ENCODE results near the gene GRIK2.

Gene GRIK2

GRCh38 chr6:101435038-101435437 lies 41.5 kb downstream of the GRIK2 start:
- Histone ChIP-seq H3K9me3 (ENCODE audit: control insufficient read depth, insufficient read depth, low read length) (no peaks in the 10 kb centered on the region), H3K36me3 (ENCODE audit: control insufficient read depth, insufficient read depth, low read length) (no peaks in the 10 kb centered on the region), H3K4me3 (ENCODE audit: low read depth, low read length) (no peak overlapping the region), H3K4me1 (ENCODE audit: control insufficient read depth, insufficient read depth, low read length) (no peaks in the 10 kb centered on the region), H3K27me3 (ENCODE audit: control insufficient read depth, insufficient read depth, low read length) (no peaks in the 10 kb centered on the region), H3K9ac (ENCODE audit: low read depth, low read length) (no peak overlapping the region)

- H3K4me3 ChIP-seq (ENCODE audit: low read depth, low read length), result no peak overlapping the region
- no peaks in the 10 kb centered on the region for H3K9me3 ChIP-seq (ENCODE audit: control insufficient read depth, insufficient read depth, low read length)
- no peaks in the 10 kb centered on the region for H3K36me3 ChIP-seq (ENCODE audit: control insufficient read depth, insufficient read depth, low read length)
- no peaks in the 10 kb centered on the region for H3K4me1 ChIP-seq (ENCODE audit: control insufficient read depth, insufficient read depth, low read length)
- H3K9ac ChIP-seq (ENCODE audit: low read depth, low read length), result no peak overlapping the region
- H3K27me3 ChIP-seq (ENCODE audit: control insufficient read depth, insufficient read depth, low read length), result no peaks in the 10 kb centered on the region
These were observed 46.3 kb downstream of the GRIK2 start for GRCh38 chr6:101439790-101440189.

GRCh38 chr6:101443315-101443714 lies 49.8 kb downstream of the GRIK2 start:
- H3K9ac ChIP-seq (ENCODE audit: low read depth, low read length), result no peak overlapping the region
- H3K9me3 ChIP-seq (ENCODE audit: control insufficient read depth, insufficient read depth, low read length), result no peaks in the 10 kb centered on the region
- H3K36me3 ChIP-seq (ENCODE audit: control insufficient read depth, insufficient read depth, low read length), result no peaks in the 10 kb centered on the region
- no peaks in the 10 kb centered on the region for H3K4me1 ChIP-seq (ENCODE audit: control insufficient read depth, insufficient read depth, low read length)
- H3K4me3 ChIP-seq (ENCODE audit: low read depth, low read length), result no peak overlapping the region
- no peaks in the 10 kb centered on the region for H3K27me3 ChIP-seq (ENCODE audit: control insufficient read depth, insufficient read depth, low read length)

GRCh38 chr6:101444717-101445116 lies 51.2 kb downstream of the GRIK2 start:
- no peaks in the 10 kb centered on the region for H3K9me3 ChIP-seq (ENCODE audit: control insufficient read depth, insufficient read depth, low read length)
- H3K27me3 ChIP-seq (ENCODE audit: control insufficient read depth, insufficient read depth, low read length), result no peaks in the 10 kb centered on the region
- H3K4me3 ChIP-seq (ENCODE audit: low read depth, low read length), result no peak overlapping the region
- H3K4me1 ChIP-seq (ENCODE audit: control insufficient read depth, insufficient read depth, low read length), result no peaks in the 10 kb centered on the region
- H3K9ac ChIP-seq (ENCODE audit: low read depth, low read length), result no peak overlapping the region
- H3K36me3 ChIP-seq (ENCODE audit: control insufficient read depth, insufficient read depth, low read length), result no peaks in the 10 kb centered on the region

- no peaks in the 10 kb centered on the region for H3K36me3 ChIP-seq (ENCODE audit: control insufficient read depth, insufficient read depth, low read length)
- H3K9ac ChIP-seq (ENCODE audit: low read depth, low read length), result no peak overlapping the region
- H3K9me3 ChIP-seq (ENCODE audit: control insufficient read depth, insufficient read depth, low read length), result no peaks in the 10 kb centered on the region
- no peaks in the 10 kb centered on the region for H3K4me1 ChIP-seq (ENCODE audit: control insufficient read depth, insufficient read depth, low read length)
- H3K27me3 ChIP-seq (ENCODE audit: control insufficient read depth, insufficient read depth, low read length), result no peaks in the 10 kb centered on the region
- no peak overlapping the region for H3K4me3 ChIP-seq (ENCODE audit: low read depth, low read length)
These were observed 52.0 kb downstream of the GRIK2 start for GRCh38 chr6:101445527-101445926.

- H3K36me3 ChIP-seq (ENCODE audit: control insufficient read depth, insufficient read depth, low read length), result no peaks in the 10 kb centered on the region
- H3K9ac ChIP-seq (ENCODE audit: low read depth, low read length), result no peak overlapping the region
- no peaks in the 10 kb centered on the region for H3K4me1 ChIP-seq (ENCODE audit: control insufficient read depth, insufficient read depth, low read length)
- H3K9me3 ChIP-seq (ENCODE audit: control insufficient read depth, insufficient read depth, low read length), result no peaks in the 10 kb centered on the region
- no peaks in the 10 kb centered on the region for H3K27me3 ChIP-seq (ENCODE audit: control insufficient read depth, insufficient read depth, low read length)
- H3K4me3 ChIP-seq (ENCODE audit: low read depth, low read length), result no peak overlapping the region
These were observed 57.4 kb downstream of the GRIK2 start for GRCh38 chr6:101450901-101451300.

- H3K4me3 ChIP-seq (ENCODE audit: low read depth, low read length), result no peak overlapping the region
- H3K27me3 ChIP-seq (ENCODE audit: control insufficient read depth, insufficient read depth, low read length), result no peaks in the 10 kb centered on the region
- no peaks in the 10 kb centered on the region for H3K4me1 ChIP-seq (ENCODE audit: control insufficient read depth, insufficient read depth, low read length)
- no peaks in the 10 kb centered on the region for H3K9me3 ChIP-seq (ENCODE audit: control insufficient read depth, insufficient read depth, low read length)
- no peak overlapping the region for H3K9ac ChIP-seq (ENCODE audit: low read depth, low read length)
- no peaks in the 10 kb centered on the region for H3K36me3 ChIP-seq (ENCODE audit: control insufficient read depth, insufficient read depth, low read length)
These were observed 58.5 kb downstream of the GRIK2 start for GRCh38 chr6:101451981-101452380.

GRCh38 chr6:101453221-101453620 lies 59.7 kb downstream of the GRIK2 start:
- Histone ChIP-seq H3K4me3 (ENCODE audit: low read depth, low read length) (no peak overlapping the region), H3K9ac (ENCODE audit: low read depth, low read length) (no peak overlapping the region), H3K4me1 (ENCODE audit: control insufficient read depth, insufficient read depth, low read length) (no peaks in the 10 kb centered on the region), H3K27me3 (ENCODE audit: control insufficient read depth, insufficient read depth, low read length) (no peaks in the 10 kb centered on the region), H3K9me3 (ENCODE audit: control insufficient read depth, insufficient read depth, low read length) (no peaks in the 10 kb centered on the region), H3K36me3 (ENCODE audit: control insufficient read depth, insufficient read depth, low read length) (no peaks in the 10 kb centered on the region)

- no peaks in the 10 kb centered on the region for H3K9me3 ChIP-seq (ENCODE audit: control insufficient read depth, insufficient read depth, low read length)
- H3K4me3 ChIP-seq (ENCODE audit: low read depth, low read length), result no peak overlapping the region
- no peaks in the 10 kb centered on the region for H3K4me1 ChIP-seq (ENCODE audit: control insufficient read depth, insufficient read depth, low read length)
- no peaks in the 10 kb centered on the region for H3K27me3 ChIP-seq (ENCODE audit: control insufficient read depth, insufficient read depth, low read length)
- no peak overlapping the region for H3K9ac ChIP-seq (ENCODE audit: low read depth, low read length)
- H3K36me3 ChIP-seq (ENCODE audit: control insufficient read depth, insufficient read depth, low read length), result no peaks in the 10 kb centered on the region
These were observed 60.7 kb downstream of the GRIK2 start for GRCh38 chr6:101454106-101454676.

- Histone ChIP-seq H3K4me1 (ENCODE audit: control insufficient read depth, insufficient read depth, low read length) (no peaks in the 10 kb centered on the region), H3K36me3 (ENCODE audit: control insufficient read depth, insufficient read depth, low read length) (no peaks in the 10 kb centered on the region), H3K4me3 (ENCODE audit: low read depth, low read length) (no peak overlapping the region), H3K27me3 (ENCODE audit: control insufficient read depth, insufficient read depth, low read length) (no peaks in the 10 kb centered on the region), H3K9ac (ENCODE audit: low read depth, low read length) (no peak overlapping the region), H3K9me3 (ENCODE audit: control insufficient read depth, insufficient read depth, low read length) (no peaks in the 10 kb centered on the region)
These were observed 64.8 kb downstream of the GRIK2 start for GRCh38 chr6:101458336-101458735.

- Histone ChIP-seq H3K4me3 (ENCODE audit: low read depth, low read length) (no peak overlapping the region), H3K27me3 (ENCODE audit: control insufficient read depth, insufficient read depth, low read length) (no peaks in the 10 kb centered on the region), H3K36me3 (ENCODE audit: control insufficient read depth, insufficient read depth, low read length) (no peaks in the 10 kb centered on the region), H3K4me1 (ENCODE audit: control insufficient read depth, insufficient read depth, low read length) (no peaks in the 10 kb centered on the region), H3K9me3 (ENCODE audit: control insufficient read depth, insufficient read depth, low read length) (no peaks in the 10 kb centered on the region), H3K9ac (ENCODE audit: low read depth, low read length) (no peak overlapping the region)
These were observed 65.3 kb downstream of the GRIK2 start for GRCh38 chr6:101458826-101459225.

- Histone ChIP-seq H3K4me3 (ENCODE audit: low read depth, low read length) (no peak overlapping the region), H3K9me3 (ENCODE audit: control insufficient read depth, insufficient read depth, low read length) (no peaks in the 10 kb centered on the region), H3K9ac (ENCODE audit: low read depth, low read length) (no peak overlapping the region), H3K27me3 (ENCODE audit: control insufficient read depth, insufficient read depth, low read length) (no peaks in the 10 kb centered on the region), H3K4me1 (ENCODE audit: control insufficient read depth, insufficient read depth, low read length) (no peaks in the 10 kb centered on the region), H3K36me3 (ENCODE audit: control insufficient read depth, insufficient read depth, low read length) (no peaks in the 10 kb centered on the region)
These were observed 69.1 kb downstream of the GRIK2 start for GRCh38 chr6:101462576-101462975.

Data from iPS-15b (cell line).